Astrocyte (in vitro differentiated cells and primary cell): Measurements from ENCODE around the gene ENG.

Experiments
- EZH2 ChIP-seq: IDR thresholded peaks from 2 replicates; pipeline ENCODE4 v1.6.1; 2012; ENCODE audit warnings: mild to moderate bottlenecking, low read length, inconsistent platforms; ENCODE audit not compliant: insufficient read depth
- TF ChIP-seq, protein P1 (sequence below): IDR thresholded peaks from 2 replicates; pipeline ENCODE4 v1.5.1; 2011; ENCODE audit warnings: low read depth, mild to moderate bottlenecking, inconsistent platforms, low read length, moderate library complexity; ENCODE audit not compliant: insufficient read depth

DNA sequence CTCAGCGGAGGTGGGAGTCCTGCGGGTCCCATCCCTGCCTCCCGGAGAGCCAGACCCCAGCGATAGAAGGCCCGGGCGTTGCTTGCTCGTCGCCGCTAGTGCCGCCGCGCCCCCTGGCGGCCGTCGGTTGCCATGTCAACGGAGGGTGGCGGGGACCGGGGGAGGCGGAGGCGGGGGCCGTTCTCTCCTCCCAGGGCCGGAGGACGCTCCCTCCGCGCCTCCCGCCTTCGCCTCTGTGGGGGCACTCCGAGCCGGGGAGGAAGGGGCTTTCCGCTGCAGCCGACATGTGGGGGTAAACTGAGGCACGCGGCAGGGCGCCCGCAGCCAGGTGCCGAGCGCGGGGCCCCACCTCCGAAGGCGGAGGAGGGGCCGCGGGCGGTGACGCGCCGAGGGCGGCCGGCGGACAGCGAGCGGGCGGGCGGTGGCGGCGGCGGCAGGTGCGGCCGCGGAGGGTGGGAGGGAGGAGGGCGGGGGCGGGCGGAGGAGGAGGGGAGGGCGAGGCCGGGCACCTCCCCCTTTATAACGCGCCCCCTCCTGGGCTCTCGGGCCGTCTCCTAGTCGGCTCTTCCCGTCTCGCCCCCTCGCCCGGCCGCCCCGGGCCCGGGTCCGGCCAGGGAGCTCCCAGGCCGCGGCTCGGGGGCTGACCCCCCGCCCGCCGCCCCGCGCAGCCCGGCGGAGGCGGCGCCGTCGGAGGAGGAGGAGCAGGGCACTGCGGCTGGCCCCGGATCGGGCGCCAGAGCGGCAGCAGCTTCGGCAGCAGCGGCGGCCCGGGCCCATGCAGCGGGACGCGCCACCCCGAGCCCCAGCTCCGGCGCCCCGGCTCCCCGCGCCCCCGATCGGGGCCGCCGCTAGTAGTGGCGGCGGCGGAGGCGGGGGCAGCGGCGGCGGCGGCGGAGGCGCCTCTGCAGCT lies 69.2 kb downstream of the ENG start:
- TF ChIP-seq, protein P1, sequence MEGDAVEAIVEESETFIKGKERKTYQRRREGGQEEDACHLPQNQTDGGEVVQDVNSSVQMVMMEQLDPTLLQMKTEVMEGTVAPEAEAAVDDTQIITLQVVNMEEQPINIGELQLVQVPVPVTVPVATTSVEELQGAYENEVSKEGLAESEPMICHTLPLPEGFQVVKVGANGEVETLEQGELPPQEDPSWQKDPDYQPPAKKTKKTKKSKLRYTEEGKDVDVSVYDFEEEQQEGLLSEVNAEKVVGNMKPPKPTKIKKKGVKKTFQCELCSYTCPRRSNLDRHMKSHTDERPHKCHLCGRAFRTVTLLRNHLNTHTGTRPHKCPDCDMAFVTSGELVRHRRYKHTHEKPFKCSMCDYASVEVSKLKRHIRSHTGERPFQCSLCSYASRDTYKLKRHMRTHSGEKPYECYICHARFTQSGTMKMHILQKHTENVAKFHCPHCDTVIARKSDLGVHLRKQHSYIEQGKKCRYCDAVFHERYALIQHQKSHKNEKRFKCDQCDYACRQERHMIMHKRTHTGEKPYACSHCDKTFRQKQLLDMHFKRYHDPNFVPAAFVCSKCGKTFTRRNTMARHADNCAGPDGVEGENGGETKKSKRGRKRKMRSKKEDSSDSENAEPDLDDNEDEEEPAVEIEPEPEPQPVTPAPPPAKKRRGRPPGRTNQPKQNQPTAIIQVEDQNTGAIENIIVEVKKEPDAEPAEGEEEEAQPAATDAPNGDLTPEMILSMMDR, result peak; percentile 28
- TF ChIP-seq EZH2, result no peak
